ENCODE results near the gene TRPV4.

GRCh38 chr12:109737631-109738030 lies 95.6 kb downstream of the TRPV4 start:
- no peak for TF ChIP-seq CTCF (conservative IDR thresholded peaks at IDR 0.05; ENCODE audit: low read depth, low read length)
- no peak for TF ChIP-seq EZH2 (IDR thresholded peaks at IDR 0.05; ENCODE audit: low read length, unreplicated experiment)

Measured in PC-3 (cell line).